ENCODE data around the gene POLR1A.

GRCh38 chr2:86102157-86102556 is 3.5 kb downstream of the POLR1A start:
- TF ChIP-seq CTCF (IDR thresholded peaks at IDR 0.05) (no peak), POLR2AphosphoS5 (IDR thresholded peaks at IDR 0.05; ENCODE audit: low read depth, low read length) (no peak)

All from Panc1 (cell line).